GM12878 (cell line): ENCODE data around the gene PYGB. TPM values are rescaled to one million over a fixed set of nuclear protein-coding genes. Genes with fewer than 3 reads are reported as not detected.

Experiments
- ATAC-seq: fragments of 200-7000 bp; cut with Tn5 transposase; 3 replicates; pipeline ENCODE4 v1.9.1; 2020; ENCODE audit warnings: mild to moderate bottlenecking, moderate library complexity
- BruUV-seq: library from RNA; stranded (reverse); fragments of 400-500 nt; replicated peaks from 2 replicates; lab custom pipeline; 2021; lab: Mats Ljungman, UMichigan
- CTCF ChIA-PET: fragments of 300-600 bp; sonication (Branson Sonifier 250); formaldehyde crosslinking; extraction: SDS; loops from one replicate; lab custom pipeline; 2021; ENCODE audit warnings: inconsistent platforms; lab: Yijun Ruan, JAX
- POLR2A ChIA-PET: fragments of 350-600 bp; formaldehyde crosslinking; extraction: SDS; loops from one replicate; lab custom pipeline; 2021; ENCODE audit warnings: inconsistent platforms; lab: Charles Lee
- RAD21 ChIA-PET: fragments of 300-600 bp; sonication (Branson Sonifier 250); formaldehyde crosslinking; loops from one replicate; lab custom pipeline; 2023; ENCODE audit warnings: antibody characterized with exemption; ENCODE audit not compliant: unreplicated experiment; lab: Charles Lee
- SMC1A ChIA-PET: fragments of 300-600 bp; sonication (Branson Sonifier 250); formaldehyde crosslinking; loops from one replicate; lab custom pipeline; 2023; ENCODE audit not compliant: unreplicated experiment, uncharacterized antibody; lab: Charles Lee
- DNase-seq: peaks from one replicate; pipeline ENCODE4 v3.0.0-alpha.2; 2011; ENCODE audit warnings: low read depth, low spot score
- FAIRE-seq: peaks from 3 replicates; lab custom pipeline; 2011; peaks lifted over from hg19 to GRCh38; lab: Jason Lieb, UNC
- H2AFZ ChIP-seq: 2 replicates; pipeline ENCODE4 v1.6.0; 2011; ENCODE audit warnings: low read depth, low read length, control low read depth; ENCODE audit not compliant: control insufficient read depth
- H3K27ac ChIP-seq: 2 replicates; pipeline ENCODE4 v1.5.1; 2011; ENCODE audit warnings: control low read depth; ENCODE audit not compliant: control insufficient read depth, insufficient read depth
- H3K27me3 ChIP-seq, 2 experiments: replicated peaks in 1 of 2; 2 replicates each; pipeline versions ENCODE4 v1.6.0 to v1.6.1; 2011; ENCODE audit warnings: low read length in 1 of 2; ENCODE audit not compliant: control insufficient read depth in 2 of 2, insufficient read depth in 2 of 2
- H3K36me3 ChIP-seq, 2 experiments: 2 replicates each; pipeline ENCODE4 v1.5.1; 2011; ENCODE audit warnings: low read length in 1 of 2; ENCODE audit not compliant: control insufficient read depth in 2 of 2, insufficient read depth in 2 of 2
- H3K4me1 ChIP-seq: 2 replicates; pipeline ENCODE4 v1.6.1; 2011; ENCODE audit warnings: mild to moderate bottlenecking, low read length, moderate library complexity, mixed read lengths; ENCODE audit not compliant: control insufficient read depth, insufficient read depth
- H3K4me2 ChIP-seq: 2 replicates; pipeline ENCODE4 v1.6.0; 2011; ENCODE audit warnings: control low read depth; ENCODE audit not compliant: control insufficient read depth, insufficient read depth
- H3K4me3 ChIP-seq: fragments of 200-600 bp; sonication (generic); 2 replicates; pipeline ENCODE4 v1.5.1; 2016
- H3K79me2 ChIP-seq: 2 replicates; pipeline ENCODE4 v1.6.0; 2011; ENCODE audit warnings: low read length; ENCODE audit not compliant: control insufficient read depth, insufficient read depth
- H3K9ac ChIP-seq: 2 replicates; pipeline ENCODE4 v1.8.0; 2011; ENCODE audit warnings: low read length, control low read depth, mixed read lengths; ENCODE audit not compliant: control insufficient read depth, insufficient read depth
- H3K9me3 ChIP-seq: replicated peaks from 3 replicates; pipeline ENCODE4 v1.5.1; 2011; ENCODE audit warnings: mild to moderate bottlenecking, low read length; ENCODE audit not compliant: control insufficient read depth, insufficient read depth
- H4K20me1 ChIP-seq: 2 replicates; pipeline ENCODE4 v1.6.0; 2011; ENCODE audit not compliant: control insufficient read depth, insufficient read depth
- NR2C2 ChIP-seq: IDR thresholded peaks from 2 replicates; pipeline ENCODE4 v1.6.1; 2011; ENCODE audit warnings: borderline replicate concordance, low read depth; ENCODE audit not compliant: control insufficient read depth, insufficient read length
- WGBS: methylation state at CpG from one replicate; pipeline ENCODE4 v1.1.6; 2016; ENCODE audit warnings: low lambda C conversion rate; ENCODE audit not compliant: insufficient replicate concordance, insufficient coverage; ENCODE audit errors: missing lambda C conversion rate; 5-methylcytosine and 5-hydroxymethylcytosine counted together
- in situ Hi-C: fragments of 300-500 bp; cut with MboI; formaldehyde crosslinking; loops from 9 replicates; pipeline ENCODE4 v1.14.3; 2018; ENCODE audit warnings: mixed read lengths
- intact Hi-C: fragments of 100-400 bp; cut with micrococcal nuclease; formaldehyde crosslinking; loops from one replicate; pipeline ENCODE4 v1.14.2; 2022; ENCODE audit not compliant: unreplicated experiment
- polyA plus RNA-seq, 11 experiments: library from polyadenylated mRNA; depleted of rRNA in 4 of 11; unstranded in 6 of 11; stranded (reverse) in 5 of 11; fragments of >200 nt; fragmentation: Nextera tagmentation in 4 of 11; fragmentation: Illumina TruSeq in 1 of 11; extraction: Ambion mirVana in 4 of 11; extraction: Trizol in 1 of 11; gene quantifications; 1 replicate in 1 of 11; 2 replicates in 10 of 11; pipeline versions ENCODE4 v1.2.1 to v1.2.3, GENCODE V29; 2011 to 2016; ENCODE audit warnings: inconsistent platforms in 2 of 11, missing spikeins in 2 of 11, low read depth in 1 of 11
- total RNA-seq, 4 experiments: library from RNA; depleted of rRNA in 3 of 4; stranded (reverse); fragments of >200 nt in 3 of 4; fragmentation: Illumina TruSeq in 1 of 4; extraction: Trizol in 1 of 4; gene quantifications; 2 replicates each; pipeline versions ENCODE4 v1.2.1 to v1.2.3, GENCODE V29; 2013 to 2021
- TF ChIP-seq, protein P1 (sequence below), 3 experiments: IDR thresholded peaks in 2 of 3; conservative IDR thresholded peaks in 1 of 3; 2 replicates each; pipeline ENCODE4 v1.5.1; 2011; ENCODE audit warnings: low read depth in 3 of 3, low read length in 3 of 3, mild to moderate bottlenecking in 3 of 3, control low read depth in 2 of 3, moderate library complexity in 2 of 3, inconsistent platforms in 1 of 3, mixed read lengths in 1 of 3; ENCODE audit not compliant: control insufficient read depth in 2 of 3, insufficient read depth in 1 of 3; ENCODE audit errors: extremely low read depth in 1 of 3

The PYGB gene
- total and polyA plus RNA-seq, 10 of the 15 experiments (the other 5 are each of a cell fraction or from before 2014, with no cell fraction given): 0.34 to 33.5 (median 21.8) TPM

DNA sequence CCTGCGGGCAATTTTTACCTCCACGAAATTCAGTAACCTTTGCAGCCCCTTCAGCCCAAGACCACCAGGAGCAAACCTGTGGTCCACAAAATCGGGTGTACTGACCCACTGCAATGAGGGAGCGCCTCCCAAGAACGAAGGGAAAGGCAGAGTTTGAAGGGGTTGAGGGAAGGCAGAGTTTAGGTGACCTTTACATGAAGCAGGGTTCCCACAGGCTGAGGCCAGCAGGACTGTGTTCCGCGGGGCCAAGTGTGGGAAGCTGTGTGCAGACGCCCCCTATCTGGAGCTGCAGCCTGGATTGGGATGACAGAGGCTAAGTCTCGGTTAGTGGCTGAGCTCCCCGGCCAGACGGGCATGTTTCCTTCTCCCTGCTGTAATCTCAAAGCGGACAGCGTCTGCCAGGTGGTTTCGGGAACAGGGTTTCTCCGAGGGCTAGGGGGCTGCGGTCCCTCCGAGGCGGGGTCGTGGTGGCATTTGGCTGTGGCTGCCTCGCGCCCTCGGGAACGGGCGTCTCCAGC lies 826 bp upstream of the PYGB start:
- ATAC-seq: peak; percentile 10
- H3K79me2 ChIP-seq: peaks cover 26% of the 10 kb centered on the region
- intact Hi-C loops: loop anchor here (5.0 to 10.0 kb wide), 2 partner anchors 52 to 150 kb away; partner anchors contain the start of gene ENTPD6
- SMC1A ChIA-PET: interaction anchor here (1.2 to 3.1 kb wide), 4 partner anchors 43 to 192 kb away, joined by 3 to 11 read pairs (median 6); no protein-coding TSS in a partner anchor
- POLR2A ChIA-PET: interaction anchor here (0.5 to 2.1 kb wide), 5 partner anchors 12 to 198 kb away, joined by 3 to 5 read pairs (median 3); partner anchors contain the start of gene GINS1
- H4K20me1 ChIP-seq: 0 out of 2 replicates have a peak, but pooled peaks cover 3% of the 10 kb centered on the region
- H2AFZ ChIP-seq: peak overlapping the region; percentile 90
- H3K9ac ChIP-seq: no peak overlapping the region; the same call in 1 of the 2 replicates
- H3K27ac ChIP-seq: no peak overlapping the region
- no TSS peak for BruUV-seq
- no peaks in the 10 kb centered on the region for H3K9me3 ChIP-seq
- DNase-seq: no peak
- H3K36me3 ChIP-seq: no peaks in the 10 kb centered on the region
- H3K27me3 ChIP-seq: no peaks in the 10 kb centered on the region
- in situ Hi-C loops: no loop called here
- TF ChIP-seq, protein P1, sequence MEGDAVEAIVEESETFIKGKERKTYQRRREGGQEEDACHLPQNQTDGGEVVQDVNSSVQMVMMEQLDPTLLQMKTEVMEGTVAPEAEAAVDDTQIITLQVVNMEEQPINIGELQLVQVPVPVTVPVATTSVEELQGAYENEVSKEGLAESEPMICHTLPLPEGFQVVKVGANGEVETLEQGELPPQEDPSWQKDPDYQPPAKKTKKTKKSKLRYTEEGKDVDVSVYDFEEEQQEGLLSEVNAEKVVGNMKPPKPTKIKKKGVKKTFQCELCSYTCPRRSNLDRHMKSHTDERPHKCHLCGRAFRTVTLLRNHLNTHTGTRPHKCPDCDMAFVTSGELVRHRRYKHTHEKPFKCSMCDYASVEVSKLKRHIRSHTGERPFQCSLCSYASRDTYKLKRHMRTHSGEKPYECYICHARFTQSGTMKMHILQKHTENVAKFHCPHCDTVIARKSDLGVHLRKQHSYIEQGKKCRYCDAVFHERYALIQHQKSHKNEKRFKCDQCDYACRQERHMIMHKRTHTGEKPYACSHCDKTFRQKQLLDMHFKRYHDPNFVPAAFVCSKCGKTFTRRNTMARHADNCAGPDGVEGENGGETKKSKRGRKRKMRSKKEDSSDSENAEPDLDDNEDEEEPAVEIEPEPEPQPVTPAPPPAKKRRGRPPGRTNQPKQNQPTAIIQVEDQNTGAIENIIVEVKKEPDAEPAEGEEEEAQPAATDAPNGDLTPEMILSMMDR (IDR thresholded peaks at IDR 0.05 in 2 of 3, conservative IDR thresholded peaks at IDR 0.05 in 1 of 3; ENCODE audit: control insufficient read depth in 2 of 3, extremely low read depth in 1 of 3, insufficient read depth in 1 of 3, low read depth in 3 of 3, low read length in 3 of 3): peak in 2 of 3 experiments; percentile 15 to 33; a peak in 4 of 6 replicates
- TF ChIP-seq NR2C2: no peak
- RAD21 ChIA-PET: interaction anchor here (0.9 to 1.7 kb wide), 5 partner anchors 42 to 161 kb away, joined by 3 to 7 read pairs (median 4); partner anchors contain the start of genes ABHD12 and GINS1
- H3K4me1 ChIP-seq: peaks cover 18% of the 10 kb centered on the region
- no peak for FAIRE-seq
- CTCF ChIA-PET: interaction anchor here (0.9 to 1.7 kb wide), 9 partner anchors 16 to 253 kb away, joined by 3 to 6 read pairs (median 4); no protein-coding TSS in a partner anchor
- peak overlapping the region; percentile 98 for H3K4me2 ChIP-seq
- WGBS: 8% methylated on average over 23 of the region's 24 CpGs
- H3K4me3 ChIP-seq: peak overlapping the region; percentile 91
